HG03108 (cell line): ENCODE measurements around the gene ABCD1.
"Not testable (repeated sequence)": the region's sequence is repeated elsewhere in the genome, so short reads cannot be mapped to it uniquely, and the experiment has no call there.

ENCODE experiments used
- ATAC-seq: cut with Tn5 transposase; IDR thresholded peaks from one replicate; pipeline ENCODE4 v1.9.1; 2021; ENCODE audit warnings: moderate library complexity; ENCODE audit not compliant: unreplicated experiment

ABCD1 gene

DNA sequence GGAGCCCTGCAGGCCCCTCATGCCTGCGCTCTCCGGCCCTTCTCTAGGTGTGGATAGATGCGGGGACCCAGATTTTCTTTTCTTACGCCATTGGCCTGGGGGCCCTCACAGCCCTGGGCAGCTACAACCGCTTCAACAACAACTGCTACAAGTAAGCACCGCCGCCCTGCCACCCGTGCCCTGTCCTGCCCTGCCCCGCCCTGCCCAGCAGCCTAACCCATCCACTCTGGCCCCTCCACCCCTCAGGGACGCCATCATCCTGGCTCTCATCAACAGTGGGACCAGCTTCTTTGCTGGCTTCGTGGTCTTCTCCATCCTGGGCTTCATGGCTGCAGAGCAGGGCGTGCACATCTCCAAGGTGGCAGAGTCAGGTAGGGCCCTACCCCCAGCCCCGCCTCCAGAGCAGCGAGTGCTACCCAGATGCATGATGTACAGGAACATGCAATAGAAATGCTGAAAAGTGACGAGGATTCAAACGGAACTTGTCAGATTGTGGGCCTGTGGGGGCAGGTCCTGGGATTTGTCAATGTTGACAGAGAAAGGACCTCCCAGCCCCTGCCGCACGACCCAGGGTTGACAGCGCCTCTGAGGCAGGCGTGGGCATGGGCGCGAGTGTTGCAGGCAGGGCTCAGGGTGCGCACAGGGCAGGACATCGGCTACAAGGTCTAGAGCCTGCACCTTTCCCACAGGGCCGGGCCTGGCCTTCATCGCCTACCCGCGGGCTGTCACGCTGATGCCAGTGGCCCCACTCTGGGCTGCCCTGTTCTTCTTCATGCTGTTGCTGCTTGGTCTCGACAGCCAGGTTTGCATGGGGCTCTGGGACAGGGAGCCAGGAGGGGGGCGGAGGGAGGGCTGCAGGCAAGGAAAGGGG lies 31.2 kb upstream of the ABCD1 start:
- no peak for ATAC-seq

DNA sequence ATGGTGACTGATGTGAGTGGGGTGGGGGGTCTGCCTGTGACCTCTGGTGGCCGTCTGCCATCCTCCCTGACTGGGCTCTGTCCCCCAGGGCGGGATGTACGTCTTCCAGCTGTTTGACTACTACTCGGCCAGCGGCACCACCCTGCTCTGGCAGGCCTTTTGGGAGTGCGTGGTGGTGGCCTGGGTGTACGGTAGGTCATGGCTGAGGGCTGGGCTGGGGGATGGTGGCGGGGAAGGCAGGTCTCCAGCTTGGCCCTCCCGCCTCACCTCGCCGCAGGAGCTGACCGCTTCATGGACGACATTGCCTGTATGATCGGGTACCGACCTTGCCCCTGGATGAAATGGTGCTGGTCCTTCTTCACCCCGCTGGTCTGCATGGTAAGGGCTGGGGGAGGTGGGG lies 30.4 kb upstream of the ABCD1 start:
- not testable (repeated sequence) for ATAC-seq

DNA sequence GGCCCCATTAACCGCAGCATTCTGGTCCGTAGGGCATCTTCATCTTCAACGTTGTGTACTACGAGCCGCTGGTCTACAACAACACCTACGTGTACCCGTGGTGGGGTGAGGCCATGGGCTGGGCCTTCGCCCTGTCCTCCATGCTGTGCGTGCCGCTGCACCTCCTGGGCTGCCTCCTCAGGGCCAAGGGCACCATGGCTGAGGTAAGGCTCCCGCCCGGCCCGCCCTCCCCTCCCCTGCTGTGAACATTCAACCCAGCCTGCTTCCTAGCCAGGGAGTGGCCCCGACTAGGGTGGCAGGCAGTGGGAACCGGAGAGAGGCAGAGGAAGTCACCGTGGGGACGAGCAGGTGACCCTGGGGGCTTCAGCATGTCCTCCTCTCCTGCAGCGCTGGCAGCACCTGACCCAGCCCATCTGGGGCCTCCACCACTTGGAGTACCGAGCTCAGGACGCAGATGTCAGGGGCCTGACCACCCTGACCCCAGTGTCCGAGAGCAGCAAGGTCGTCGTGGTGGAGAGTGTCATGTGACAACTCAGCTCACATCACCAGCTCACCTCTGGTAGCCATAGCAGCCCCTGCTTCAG lies 29.9 kb upstream of the ABCD1 start:
- no peak for ATAC-seq

DNA sequence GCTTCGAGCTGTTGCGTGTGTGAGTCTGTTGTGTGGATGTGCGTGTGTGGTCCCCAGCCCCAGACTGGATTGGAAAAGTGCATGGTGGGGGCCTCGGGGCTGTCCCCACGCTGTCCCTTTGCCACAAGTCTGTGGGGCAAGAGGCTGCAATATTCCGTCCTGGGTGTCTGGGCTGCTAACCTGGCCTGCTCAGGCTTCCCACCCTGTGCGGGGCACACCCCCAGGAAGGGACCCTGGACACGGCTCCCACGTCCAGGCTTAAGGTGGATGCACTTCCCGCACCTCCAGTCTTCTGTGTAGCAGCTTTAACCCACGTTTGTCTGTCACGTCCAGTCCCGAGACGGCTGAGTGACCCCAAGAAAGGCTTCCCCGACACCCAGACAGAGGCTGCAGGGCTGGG lies 28.6 kb upstream of the ABCD1 start:
- ATAC-seq = no peak

DNA sequence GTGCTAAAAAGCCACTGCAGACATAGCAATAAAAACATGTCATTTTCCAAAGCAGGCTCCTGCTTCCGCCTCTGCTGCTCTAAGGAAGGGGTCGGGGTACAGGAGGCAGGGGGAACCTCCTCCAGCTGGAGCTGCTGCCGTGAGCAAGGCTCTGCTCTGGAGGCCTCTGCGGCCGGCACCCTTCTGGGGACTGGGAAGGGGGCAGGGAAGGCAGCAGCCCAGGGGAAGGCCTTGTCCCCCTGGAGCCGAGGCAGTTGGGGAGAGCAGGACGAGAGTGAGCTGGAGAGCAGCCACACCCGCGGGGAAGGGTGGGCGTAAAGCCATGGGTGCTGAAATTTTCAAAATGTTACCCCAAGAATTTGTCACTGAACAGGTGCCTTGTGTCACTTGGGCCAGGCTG lies 28.1 kb upstream of the ABCD1 start:
- not testable (repeated sequence) for ATAC-seq

DNA sequence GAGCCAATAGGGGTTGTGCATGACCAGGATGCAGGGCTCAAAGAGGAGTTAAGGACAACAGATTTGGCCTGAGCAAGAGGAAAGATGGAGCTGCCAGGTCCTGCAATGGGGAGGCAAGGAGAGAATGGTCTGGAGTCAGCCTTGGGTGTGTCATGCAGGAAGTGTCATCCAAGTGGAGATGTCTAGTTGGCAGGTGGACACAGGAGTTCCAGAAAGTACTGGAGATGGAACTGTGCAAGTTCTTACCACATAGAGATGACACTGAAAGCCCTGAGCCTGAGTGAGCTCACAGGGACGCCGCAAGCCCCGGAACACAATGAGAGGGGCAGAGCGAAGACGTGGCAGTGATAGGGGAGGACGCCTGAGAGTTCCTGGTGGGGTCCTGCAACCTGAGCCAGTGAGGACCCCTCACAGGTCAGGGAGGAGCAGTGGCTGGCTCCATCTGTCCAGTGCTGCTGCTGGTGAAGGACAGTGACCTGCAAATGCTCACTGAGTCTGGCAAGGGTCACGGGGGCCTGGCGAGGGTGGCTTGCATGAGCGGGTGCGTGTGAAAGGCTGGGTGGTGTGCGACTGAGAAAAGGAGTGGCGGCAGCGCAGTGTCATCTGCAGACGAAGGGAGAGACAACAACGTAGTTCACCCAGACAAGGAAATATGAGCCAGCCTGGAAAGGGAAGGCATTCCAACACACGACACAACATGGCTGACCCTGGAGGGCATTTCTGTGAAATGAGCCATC lies 27.5 kb upstream of the ABCD1 start:
- ATAC-seq = not testable (repeated sequence)

DNA sequence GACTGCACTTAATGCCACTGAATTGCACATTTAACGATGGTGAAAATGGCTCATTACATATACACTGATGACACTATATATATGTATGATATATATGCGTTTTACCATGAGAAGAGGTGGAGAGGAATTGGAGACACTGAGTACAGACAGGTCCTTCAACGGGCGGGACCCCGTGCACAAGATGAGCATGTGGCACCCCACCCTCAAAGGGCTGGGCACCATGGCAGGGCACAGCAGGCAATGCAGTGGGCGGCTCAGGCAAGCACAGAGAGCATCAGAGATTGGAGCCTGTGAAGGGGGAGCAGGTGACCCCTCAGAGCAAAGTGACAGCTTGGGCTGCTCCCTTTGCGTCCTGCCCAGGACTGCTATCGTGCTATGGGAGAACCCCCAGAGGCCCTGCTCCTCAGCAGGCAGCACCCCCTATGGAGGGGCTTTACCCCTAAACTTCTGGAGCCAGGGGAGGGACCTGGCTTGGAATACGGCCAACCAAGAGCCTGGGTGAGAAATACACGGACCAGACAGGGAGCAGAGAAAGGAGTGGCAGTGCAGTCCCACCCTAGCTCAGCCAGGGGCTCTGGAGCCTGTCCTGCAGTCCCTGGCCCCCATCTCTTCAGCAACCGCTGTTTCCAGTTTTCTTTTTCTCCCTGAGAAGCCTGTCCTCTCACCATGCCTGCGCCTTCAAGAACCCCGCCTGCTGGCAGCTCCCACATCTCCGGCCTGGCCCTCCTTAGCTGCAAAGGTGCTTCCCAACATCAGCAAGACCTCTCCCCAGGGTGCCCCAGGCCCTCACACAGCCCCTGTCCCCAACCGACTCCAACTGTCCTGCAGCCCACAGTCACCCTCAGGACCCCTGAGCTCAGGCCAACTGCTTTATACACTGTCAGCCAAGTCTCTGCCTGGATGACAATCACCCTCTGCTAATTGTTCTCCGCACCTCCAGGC lies 26.5 kb upstream of the ABCD1 start:
- ATAC-seq = no peak

DNA sequence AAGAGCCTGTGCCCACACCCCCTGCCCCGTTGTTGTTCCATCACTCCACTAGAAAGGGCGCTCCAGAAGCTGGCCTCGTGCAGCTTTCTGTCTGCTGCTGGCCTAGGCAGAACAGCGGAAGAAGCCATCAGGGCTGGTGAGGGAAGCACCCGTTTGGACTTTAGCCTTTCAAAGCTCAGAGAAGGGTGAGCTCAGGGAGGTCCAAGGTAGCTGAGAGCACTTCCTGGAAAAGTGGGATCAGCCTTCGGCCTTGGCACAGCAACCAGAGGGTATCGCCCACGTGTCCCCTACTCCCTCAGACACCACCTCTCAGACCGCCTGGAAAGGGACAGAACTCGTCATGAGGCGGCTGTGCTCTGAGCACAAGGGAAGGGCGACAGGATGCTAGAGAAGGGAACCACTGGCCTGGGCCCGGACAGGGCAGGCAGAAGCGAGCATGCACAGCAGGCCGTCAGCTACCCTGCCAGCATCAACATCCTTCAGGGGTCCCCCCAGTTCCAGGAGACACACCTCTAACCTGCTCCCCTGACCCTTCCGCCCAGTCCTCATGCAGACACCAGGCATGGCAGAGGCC lies 25.4 kb upstream of the ABCD1 start:
- ATAC-seq = not testable (repeated sequence)

DNA sequence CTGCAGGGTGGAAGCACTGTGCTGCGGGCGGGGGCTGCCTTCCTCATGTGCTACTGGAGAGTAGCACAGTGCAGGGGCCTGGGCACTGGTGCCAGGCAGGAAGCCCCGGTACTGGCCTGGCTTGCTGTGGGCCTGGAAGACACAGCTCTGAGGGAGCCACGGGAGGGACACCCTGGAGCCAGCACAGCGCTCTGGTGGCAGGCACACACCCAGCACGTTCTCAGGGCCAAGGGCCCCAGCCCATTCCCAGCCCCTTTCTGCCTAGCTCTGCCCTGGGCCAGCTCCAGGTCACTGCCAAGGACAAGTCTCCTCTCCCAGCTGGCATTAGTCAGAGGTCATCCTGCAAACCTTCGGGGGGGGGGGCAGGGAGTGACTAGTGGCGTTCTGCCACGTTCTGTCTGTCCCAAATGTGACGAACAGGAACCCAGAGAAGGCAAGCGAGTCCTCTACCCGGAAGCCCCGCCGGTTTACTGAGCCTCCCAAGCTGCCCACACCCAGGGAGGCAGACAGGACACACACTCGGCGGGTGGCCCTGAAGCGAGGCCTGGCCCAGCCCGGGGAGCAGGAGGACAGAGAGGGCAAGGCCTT lies 24.8 kb upstream of the ABCD1 start:
- ATAC-seq = not testable (repeated sequence)

DNA sequence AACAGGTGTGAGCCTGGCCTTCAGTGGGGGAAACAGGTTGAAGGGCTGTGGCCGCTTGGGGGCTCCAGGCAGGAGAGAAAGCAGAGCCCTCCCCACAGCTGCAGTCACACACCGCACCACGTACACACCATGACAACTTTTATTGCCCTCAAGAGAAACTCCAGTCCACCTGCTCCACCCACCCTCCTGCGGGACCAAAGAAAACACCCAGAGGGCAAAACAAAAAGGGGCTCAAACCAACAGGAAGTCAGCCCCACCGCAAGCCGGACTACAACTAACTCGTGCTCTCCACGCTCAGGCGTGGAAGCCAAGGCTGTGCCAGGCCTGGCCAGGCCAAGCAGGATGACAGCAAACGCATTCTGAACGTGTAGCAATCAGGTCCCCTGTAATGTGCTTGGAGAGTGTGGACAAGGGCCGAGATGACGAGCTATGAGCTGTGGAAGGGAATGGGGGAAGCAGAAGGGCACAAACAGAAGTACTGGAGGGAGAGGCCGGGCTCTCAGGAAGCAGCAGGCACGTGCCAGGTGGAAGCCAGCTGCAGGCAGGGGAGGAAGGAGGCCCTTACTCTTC lies 24.2 kb upstream of the ABCD1 start:
- ATAC-seq = no peak

DNA sequence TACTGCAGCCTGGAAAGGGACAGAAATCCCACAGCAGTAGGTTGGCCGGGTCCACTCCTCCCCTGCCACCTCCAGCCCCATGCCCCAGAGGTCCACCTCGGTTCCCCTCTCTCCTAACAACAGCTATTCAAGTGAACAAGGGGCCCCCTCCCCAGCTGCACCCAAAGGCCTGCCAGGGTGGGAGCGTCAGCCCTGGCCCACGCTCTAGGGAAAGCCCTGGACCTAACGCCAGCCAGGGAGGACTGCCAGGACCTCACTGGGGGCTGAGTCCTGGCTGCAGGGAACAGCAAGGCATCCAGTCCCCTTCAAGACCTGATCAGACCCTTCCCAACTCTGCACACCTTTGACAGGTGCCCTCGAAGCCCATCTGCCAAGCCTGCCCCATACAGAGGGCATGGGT lies 23.7 kb upstream of the ABCD1 start:
- ATAC-seq = no peak

DNA sequence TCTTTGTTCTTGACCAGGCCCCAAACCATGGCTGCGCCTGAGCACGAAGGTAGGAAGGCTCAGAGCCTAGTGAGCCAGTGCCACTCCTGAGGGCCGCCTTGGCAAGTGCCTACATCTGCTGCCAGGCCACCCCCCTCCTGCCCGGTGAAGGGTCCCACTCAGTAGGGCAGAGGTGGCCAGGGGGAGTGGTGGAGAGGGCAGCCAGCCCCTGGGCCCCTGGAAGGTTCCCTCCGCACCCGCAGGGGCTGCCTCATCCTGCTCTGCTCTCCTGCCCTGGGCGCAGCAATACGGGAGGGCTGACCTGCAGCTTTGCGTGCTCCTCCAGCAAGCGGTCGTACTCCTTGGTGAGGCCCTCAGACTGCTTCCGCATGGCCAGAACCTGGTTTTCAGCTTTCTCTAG lies 22.9 kb upstream of the ABCD1 start:
- no peak for ATAC-seq

DNA sequence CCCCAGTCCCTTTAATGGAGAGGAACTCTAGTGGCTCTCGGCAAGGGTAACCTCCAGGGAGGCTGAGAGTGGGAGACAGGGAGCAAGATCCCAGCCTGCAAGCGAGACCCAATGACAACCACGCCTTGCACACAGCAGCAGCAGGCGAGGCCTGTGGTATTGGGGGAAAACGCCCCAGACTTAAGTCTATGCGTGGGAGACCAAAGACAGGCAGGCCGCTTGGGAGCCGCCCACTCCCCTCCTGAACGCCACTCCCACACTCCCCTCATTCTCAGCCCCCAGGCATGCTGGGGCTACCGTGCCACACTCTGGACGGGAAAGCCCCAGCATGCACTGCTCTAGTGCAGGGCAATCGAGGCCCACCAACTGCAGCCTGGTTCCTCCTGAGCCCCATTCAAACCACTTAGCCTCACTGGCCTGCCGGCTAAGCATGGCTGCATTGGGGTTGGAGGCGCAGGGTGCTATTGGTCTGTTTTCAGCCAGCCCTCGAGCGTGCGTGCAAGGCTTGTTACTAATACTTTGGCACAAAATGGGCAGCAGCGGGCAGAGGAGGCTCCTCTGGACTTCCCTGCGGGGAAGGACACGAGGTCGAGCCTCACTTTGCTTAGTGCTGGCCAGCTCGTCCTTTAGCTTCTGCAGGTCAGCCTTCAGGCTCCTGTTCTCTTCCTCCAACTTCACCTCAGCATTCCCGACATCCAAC lies 22.2 kb upstream of the ABCD1 start:
- no peak for ATAC-seq

DNA sequence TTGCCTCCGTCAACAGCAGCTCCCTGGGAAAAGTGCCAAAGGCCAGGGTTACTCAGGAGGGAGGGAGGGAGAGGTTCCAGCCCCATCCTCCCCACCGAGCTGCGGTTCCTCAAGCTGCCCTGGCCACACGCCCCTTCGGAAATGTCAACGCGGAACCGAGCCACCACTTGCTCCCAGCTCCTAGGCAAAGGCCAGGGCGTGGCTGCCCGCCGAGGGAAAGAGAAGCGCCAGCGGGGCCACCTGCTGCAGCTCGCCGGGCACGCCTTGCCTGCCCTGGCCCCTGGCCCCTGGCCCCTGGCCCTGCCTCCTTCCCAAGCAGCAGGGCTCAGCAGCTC lies 21.7 kb upstream of the ABCD1 start:
- ATAC-seq = no peak

DNA sequence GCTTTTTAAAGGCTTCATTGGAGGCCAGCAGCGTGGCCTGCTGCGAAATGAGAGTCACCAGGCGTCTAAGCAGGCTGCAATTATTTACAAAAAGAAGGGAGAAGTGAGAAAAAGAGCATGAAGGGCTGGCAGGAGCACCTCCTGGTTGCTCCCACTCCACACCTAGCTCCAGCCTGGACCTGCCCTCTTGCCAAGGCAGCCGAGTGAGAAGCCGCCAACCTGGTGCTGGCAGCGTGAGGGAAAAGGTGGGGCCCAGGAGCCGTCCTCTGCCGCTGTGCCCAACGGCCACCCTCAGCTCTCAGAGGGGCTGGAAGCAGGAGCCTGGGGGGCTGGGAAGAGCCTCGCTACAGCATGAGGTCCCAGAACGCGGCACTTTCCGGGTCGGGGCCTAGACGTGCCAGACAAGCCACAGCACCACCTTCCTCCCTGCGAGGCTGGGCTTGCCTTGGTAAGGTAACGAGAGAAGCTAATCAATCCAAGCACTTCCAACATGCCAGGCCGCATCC lies 20.6 kb upstream of the ABCD1 start:
- no peak for ATAC-seq

DNA sequence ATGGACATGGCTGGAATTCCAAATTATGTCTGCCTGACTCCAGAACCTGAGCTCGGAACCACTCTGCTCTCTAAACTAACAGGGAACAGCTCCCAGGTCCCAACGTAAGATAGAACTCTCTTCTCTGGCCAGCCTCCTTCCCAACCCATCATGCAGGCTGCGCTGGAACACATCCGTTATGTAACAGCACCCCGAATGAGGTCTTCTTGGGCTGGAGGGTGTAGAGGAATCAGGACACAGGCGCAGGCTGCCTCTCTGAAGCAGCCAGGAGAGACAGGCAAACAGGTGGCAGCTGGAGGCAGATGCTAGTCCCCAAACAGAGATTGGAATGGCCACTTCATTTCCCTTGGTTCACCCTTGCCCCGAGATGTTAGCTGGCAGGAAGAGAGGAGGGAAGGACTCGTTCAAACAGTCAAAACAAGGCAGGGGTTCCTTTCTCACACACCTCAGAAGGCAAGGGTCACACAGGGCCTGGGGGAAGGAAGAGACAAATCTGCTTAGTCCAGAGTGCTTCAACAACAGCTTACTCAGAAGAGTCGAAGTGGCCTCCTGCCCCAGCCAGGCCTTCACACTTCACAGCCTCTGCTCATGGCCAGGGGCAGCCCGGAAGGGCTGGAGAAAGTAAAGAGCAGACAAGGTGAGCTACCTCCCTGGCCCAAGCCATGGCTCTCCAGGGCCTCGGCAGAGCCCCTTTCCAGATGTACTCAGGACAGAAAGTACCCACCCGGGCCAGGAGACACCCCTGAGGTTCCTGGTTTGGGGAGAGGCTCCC lies 19.8 kb upstream of the ABCD1 start:
- not testable (repeated sequence) for ATAC-seq

DNA sequence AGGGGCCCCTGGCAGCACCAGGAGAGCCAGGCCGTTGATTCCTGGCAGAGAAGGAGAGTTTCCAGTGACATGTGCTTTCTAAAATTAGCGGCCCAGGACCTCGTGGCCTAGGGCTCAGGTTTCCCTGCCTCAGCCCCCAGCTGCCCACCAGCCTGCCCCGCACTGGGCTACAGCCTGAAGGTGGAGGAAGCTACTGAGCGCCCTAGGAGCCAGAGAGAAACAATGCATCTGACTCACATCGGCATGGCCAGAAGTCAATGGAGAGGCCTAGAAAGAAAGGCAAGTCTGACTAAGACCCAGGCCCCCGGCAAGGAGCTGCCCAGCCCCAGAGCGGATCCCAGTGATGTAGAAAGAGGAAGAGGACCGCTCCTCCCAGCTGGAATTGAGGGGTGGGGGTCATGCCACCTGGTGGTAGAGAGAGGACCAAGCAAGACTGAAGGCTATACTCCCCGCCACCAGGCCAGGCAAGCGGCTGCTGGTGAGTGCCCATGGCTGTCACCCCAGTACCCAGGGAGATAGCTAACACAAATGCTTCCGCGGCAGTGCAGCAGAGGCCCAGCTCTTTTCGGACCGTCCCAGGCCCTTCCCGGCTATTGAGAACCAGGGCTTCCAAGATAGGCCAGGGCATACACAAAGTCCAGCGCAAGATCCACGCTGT lies 19.1 kb upstream of the ABCD1 start:
- not testable (repeated sequence) for ATAC-seq

DNA sequence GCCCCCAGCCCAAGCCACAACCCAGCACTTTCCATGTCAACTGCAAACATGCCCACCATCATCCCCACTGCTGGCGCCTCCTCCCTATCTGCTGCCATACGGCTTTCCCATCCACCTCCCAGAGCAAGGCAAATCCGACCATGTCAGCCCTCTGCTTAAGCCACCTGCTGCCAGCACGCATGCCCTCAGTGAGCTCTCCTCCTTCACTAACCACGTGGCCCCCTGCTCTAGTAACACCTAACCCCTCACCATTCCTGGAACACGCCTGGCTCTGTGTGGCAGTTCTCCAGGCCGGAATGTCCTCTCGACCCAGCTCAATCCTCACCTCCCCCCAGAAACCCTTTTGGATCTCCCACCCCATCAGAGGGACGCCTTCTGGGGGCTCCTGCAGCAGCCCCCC lies 17.9 kb upstream of the ABCD1 start:
- no peak for ATAC-seq
